Activated CD4-positive, alpha-beta T cell treated with anti-CD3 and anti-CD28 coated beads, Interleukin-2, amount 50 U/mL, for 24 hours (primary cell): ENCODE measurements around the gene OIP5.
"Not testable (repeated sequence)": the region's sequence is repeated elsewhere in the genome, so short reads cannot be mapped to it uniquely, and the experiment has no call there.

Experiments
- DNase-seq, 2 donors: peaks; one replicate each; pipeline ENCODE4 v3.0.0-alpha.2; 2020; ENCODE audit warnings: low read depth in 1 of 2, low spot score in 1 of 2

The OIP5 gene

DNA sequence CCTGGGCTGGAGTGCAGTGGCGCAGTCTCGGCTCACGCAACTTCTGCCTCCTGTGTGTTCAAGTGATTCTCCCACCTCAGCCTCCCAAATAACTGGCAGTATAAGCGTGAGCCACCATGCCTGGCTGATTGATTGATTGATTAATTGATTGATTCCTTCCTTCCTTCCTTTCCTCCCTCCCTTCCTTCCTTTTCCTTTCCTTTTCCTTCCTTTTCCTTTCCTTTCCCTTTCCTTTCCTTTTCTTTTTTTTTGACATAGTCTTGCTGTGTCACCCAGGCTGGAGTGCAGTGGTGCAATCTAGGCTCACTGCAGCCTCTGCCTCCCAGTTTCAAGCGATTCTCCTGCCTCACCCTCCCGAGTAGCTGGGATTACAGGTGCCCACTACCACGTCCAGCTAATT, 71.5 kb downstream of the OIP5 start:
- DNase-seq, result not testable (repeated sequence)

DNA sequence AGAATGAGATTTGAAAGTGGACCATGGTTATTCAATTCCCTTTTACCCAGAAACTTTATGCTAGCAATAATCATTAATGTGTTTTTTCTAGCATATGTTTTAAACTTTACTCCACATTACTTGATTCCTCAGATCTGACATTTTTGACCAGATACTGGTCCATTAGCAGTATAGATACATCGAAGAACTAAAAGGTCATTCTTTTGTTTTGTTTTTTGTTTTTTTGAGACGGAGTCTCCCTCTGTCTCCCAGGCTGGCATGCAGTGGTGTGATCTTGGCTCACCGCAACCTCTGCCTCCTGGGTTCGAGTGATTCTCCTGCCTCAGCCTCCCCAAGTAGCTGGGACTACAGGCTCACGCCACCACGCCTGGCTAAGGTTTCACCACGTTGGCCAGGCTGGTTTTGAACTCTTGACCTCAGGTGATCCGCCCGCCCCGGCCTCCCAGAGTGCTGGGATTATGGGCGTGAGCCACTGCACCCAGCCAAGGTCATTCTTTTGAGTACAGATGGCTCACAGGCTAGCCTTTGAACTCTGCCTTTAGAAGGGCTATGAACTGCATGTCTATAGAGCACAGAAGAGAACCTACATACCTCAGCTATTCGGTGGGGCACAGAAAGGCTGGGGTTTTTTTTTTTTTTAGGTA, 72.7 kb downstream of the OIP5 start:
- no peak for DNase-seq
